NCI-H2029 (cell line): ENCODE data around the gene SLC2A9.
A peak's percentile ranks its signal among the peaks of the same experiment; 100 is the strongest.

ENCODE experiments used
- DNase-seq: peaks from one replicate; lab custom pipeline; 2025; lab: John Stamatoyannopoulos, UW

SLC2A9 gene

DNA sequence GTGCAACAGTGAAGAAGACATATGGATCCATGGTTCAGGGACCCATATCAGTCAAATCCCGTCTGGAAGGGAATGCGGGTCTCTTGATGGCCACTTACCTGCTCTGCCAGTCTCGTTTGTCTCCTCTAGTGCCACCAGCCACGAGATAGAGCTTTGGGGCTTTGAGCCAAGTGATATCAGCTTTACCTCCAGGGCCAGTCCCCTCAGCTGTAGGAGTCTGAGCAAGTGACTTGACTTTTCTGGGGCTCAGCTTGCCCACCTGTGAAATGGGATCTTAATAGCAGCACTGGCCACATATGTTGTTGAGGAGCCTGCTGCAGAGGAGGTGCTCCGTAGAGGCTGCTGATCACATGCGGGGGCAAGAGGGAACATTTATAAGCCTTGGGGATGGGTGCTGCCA, 1.2 kb downstream of the SLC2A9 start:
- DNase-seq, result peak; percentile 19

DNA sequence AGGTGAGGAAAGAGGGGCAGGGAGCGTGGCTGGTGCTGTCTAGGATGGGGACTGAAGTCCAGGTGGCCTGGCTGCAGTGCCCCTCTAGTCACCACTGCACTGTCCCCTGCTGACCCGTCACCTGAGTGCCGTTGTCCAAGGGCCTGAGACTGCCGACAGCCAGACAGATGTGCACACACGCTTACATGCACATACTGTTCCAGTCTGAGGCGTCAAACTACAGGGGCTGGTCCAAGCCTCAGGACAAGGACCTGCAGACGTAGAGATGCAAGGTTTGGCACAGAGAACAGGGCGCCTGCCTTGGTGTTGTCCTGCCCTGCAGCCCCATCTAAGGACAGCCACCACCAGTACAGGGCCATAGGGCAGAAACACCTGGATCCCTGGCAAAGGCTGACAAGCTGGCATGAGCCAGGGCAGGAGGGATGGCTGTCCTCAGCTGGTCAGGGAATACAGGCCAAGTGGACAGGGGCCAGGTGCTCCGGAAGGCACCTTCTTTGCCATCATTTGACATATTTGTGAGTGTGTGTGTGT, 1.7 kb downstream of the SLC2A9 start:
- DNase-seq, result no peak

- peak; percentile 94 for DNase-seq
Observed at GRCh38 chr4:10018818-10019461, 2.4 kb downstream of the SLC2A9 start.

DNA sequence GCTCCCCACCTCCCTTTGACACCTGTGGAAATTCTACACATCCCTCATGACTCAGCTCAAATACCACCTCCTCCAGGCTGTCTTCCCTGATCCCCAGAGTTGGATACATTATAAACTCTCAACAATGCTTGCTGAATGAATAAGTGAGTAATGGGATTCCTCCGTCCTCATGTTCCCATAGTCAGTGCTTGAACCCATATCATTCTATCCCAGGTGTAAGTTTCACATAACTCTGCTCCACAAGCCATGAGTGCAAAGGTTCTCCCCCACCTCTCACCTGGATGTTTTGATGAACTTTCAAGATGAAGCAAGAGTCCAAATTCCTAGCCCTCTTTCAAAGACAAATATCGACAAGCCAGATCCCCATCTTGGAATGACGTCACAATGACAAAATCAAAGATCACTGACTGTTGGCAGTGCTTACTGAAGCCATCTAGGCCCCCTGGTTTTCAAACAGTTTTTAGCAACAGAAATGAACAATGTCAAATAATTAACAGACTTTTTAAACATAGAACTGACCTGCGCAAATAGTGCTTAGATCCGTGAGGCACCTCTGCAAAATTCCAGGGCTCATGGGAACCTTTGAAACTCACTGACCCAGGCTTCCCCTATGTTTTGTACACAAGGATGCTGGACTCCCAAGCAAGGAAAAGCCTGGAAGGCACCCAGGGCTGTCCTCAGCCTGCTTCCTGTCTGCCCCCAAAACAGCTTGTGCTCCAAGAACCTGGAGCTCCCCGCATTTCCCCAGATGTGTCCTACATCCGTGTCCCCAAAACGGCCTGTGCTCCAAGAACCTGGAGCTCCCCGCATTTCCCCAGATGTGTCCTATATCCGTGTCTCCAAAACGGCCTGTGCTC, 4.0 kb downstream of the SLC2A9 start:
- no peak for DNase-seq

DNA sequence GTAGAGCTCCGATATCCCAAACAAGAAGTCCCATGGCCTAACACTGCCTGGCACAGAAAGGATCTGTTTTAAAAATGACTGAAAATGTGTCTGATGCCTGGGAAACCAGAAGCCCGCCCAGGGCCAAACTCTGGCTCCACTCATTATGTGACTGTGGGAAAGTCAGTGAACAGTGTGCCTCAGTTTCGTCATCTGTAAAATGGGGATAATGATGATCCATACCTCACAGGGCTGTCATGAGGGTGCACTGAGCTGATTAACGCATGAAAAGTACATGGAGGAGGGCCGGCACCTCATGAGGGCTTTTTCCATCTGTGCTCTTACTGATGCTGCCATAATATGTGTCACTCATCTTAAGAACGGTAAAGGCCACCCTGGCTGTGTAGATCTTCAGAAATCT, 5.1 kb downstream of the SLC2A9 start:
- no peak for DNase-seq

DNA sequence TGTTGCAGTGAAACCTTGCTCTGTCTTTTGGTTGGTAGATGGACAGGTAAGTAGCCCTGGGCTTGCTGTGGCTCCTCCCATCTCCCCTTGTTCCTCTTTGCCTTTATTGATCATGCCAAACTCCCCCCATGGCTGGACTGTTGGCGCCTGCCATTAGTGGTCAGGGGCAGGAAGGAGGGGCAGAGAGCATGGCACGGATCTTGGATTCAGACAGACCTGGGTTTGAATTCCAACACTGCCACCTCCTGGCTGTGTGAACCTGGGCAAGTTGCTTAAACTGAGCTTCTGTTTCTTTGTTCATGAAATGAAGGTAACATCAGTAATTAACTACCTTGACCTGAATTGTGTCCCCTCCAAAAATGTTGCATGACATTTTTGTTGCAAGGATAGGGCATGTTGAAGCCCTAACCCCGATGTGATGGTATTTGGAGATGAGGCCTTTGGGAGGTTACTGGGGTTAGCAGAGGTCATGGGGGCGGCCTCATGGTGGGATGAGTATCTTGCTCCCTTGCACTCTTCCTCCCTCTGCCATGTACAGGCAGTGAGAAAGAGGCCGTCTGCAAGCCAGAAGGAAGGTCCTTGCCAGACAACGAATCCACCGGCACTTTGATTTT, 6.0 kb downstream of the SLC2A9 start:
- DNase-seq, result peak; percentile 30

GRCh38 chr4:10013722-10014121, 7.6 kb downstream of the SLC2A9 start:
- peak; percentile 17 for DNase-seq

DNA sequence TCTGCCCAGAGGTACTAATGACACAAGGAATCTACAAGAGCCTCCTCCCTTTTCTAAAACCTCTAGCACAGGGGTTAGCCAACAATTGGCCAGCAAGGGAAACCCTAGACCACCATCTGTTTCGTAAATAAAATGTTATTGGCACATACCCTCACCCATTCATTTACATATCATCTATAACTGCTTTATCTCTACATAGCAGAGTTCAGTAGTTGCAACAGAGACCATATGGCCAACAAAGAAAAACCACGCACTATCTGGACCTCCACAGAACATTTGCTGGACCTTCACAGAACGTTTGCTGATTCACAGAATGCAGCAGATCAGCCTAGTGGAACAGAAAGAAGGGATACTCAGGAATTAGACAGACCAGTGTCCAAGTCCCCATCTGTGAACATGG, 9.4 kb downstream of the SLC2A9 start:
- DNase-seq, result no peak

DNA sequence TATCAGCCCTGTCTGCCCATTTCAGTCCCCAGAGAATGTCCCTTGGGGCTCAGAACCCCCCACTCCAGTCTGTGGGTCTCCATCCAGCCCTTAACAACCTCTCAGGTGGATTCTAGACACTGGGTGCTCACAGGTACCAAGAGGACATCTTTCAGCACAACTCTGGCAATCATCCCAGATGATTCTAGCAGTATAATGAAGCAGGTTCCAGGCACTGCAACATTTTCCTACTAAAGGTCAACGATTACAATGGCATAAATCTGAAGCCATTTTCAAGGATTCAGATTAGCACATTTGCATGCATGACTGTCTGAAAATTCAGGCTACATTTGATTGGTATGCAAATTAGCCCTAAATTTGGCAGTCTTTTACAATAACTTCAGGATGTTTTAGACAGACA, 10.0 kb downstream of the SLC2A9 start:
- DNase-seq, result peak; percentile 26

DNA sequence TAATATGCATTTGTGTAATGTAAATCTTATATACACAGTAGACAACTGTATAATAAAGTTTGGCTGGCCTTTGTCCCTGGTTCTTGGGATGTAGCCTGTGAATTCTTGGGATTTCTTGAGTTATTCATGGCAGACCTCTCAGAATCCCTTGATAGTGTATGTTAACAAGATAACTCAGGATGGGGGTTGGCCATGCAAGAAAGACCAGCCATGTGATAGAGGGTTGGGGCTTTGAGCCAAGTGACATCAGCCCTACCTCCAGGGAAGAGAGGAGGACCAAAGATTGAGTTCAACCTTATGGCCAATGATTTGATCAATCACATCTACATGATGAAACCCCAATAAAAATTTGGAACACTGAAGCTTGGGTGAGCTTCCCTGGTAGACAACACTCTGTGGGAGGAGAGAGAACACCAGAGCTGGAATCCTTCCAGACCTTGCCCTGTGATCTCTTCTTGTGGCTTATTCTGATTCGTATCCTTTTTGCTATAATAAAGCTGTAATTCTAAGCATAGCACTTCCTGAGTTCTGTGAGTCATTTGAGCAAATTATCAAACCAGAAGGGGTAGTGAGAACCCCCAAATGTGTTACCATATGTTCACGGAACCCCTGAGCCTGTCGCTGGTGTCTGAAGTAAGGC, 11.3 kb downstream of the SLC2A9 start:
- DNase-seq, result no peak

DNA sequence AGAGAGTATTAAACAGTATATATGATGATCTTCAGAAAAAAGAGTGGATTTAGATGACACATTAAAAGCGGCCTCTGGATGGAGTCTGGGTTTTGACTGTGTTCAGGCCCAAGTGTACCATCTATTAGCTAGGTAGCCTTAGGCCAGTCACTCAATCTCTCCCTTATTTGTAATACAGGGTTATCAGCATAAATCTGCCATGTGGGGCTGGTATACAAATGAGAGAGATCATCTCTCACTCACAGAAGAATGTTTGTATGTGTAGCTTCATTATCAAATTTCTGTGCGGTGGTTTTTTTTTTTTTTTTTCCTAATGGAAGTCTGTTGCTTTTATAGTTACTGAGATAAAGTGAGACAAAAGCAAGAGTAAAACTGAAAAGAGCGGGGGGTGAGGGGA, 12.7 kb downstream of the SLC2A9 start:
- no peak for DNase-seq

- DNase-seq, result no peak
Observed at GRCh38 chr4:10007793-10008608, 13.3 kb downstream of the SLC2A9 start.

GRCh38 chr4:10007436-10007740, 13.9 kb downstream of the SLC2A9 start:
- DNase-seq, result no peak

DNA sequence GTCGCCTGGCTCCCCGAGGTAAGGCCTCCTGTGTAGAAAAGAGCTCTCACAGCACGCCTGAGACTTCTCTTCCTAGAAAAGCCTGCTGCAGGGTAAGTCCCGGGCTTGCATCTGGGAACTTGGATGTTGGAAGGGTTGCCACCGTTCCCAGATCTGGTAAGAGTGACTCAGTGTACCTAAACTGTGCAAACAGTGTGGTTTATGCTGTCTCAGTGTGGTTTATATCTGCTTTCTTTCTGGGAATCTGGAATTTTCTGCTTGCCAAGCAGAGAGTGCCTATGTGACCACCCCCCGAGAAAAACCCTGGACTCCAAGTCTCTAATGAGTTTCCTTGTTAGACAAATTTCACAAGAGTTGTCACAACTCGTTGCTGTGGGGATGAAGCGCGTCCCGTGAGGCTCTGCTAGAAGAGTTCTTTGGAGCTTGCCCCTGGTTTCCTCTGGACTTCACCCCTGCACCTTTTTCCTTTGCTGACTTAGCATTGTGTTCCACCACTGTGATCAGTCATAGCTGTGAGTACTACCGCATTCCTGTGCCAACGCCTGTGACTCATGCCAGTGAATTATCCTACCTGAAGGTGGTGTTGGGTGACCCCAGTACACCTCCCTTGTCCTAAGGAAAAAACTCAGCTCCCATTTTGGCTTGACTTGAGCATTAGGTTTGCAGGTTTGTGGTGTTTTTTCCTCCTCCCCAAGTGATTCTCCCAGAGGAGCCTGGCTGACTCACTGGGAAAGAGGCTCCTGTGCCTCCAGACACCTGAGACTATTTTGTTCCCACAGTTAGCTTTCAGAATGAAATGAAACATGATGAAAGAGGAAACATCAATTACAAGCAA, 14.5 kb downstream of the SLC2A9 start:
- DNase-seq, result peak; percentile 59

- DNase-seq, result peak; percentile 88
Observed at GRCh38 chr4:10006231-10006600, 15.1 kb downstream of the SLC2A9 start.

DNA sequence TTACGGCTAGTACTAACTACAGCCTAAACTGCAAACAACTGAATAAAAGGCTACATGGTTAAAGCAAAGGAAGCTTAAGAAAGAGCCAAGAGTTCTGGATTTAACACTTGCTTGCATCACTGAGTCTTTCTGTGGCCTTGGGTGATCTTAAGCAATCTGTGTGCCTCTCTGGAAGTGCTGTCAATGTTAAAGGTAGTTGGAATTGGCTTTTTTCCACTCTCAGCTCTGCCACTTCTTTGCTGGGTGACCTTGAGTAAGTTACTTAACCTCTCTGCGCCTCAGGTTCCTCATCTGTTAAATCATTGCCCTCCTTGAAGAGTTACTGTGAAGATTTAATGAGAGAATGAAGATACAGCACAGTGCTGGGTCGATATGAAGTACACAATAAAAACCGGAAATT, 15.7 kb downstream of the SLC2A9 start:
- no peak for DNase-seq

DNA sequence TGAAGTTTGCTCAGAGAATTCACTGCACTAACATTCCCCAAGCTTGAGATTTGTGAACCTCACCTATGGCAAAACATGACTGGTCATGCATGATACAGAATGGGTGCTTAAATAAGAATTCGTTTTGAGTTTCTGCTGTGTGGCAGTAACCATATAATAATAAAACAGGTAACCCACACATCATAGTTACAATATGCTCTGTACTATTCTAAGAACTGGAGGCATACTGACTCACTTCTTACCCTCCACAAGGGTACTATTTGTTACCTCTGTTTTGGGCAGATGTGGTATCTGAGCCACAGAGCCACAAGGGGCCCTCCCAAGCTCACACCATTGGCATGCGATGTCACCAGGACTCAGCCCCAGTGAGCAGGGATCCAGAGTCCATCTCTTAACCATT, 17.6 kb downstream of the SLC2A9 start:
- no peak for DNase-seq

- DNase-seq, result no peak
Observed at GRCh38 chr4:10002278-10002677, 19.0 kb downstream of the SLC2A9 start.

DNA sequence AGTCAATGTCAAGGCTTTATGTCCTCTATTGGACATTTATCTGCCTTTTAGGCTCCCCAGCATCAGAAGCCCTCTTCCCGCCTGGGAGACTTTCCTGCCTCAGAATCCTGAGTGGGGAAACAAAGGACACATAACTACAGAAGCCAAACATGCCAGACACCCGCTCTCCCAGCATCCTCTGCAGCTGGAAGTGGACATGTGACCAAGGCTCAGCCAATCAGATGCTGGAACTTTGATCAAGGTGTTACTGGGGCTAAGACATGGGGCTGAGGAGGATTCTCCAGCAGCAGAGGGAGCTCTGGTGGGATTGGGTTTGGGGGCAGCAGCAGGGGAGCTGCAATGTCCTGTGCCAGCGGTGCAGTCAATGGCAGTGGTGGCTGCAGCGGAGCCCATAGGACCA, 19.5 kb downstream of the SLC2A9 start:
- DNase-seq, result no peak

DNA sequence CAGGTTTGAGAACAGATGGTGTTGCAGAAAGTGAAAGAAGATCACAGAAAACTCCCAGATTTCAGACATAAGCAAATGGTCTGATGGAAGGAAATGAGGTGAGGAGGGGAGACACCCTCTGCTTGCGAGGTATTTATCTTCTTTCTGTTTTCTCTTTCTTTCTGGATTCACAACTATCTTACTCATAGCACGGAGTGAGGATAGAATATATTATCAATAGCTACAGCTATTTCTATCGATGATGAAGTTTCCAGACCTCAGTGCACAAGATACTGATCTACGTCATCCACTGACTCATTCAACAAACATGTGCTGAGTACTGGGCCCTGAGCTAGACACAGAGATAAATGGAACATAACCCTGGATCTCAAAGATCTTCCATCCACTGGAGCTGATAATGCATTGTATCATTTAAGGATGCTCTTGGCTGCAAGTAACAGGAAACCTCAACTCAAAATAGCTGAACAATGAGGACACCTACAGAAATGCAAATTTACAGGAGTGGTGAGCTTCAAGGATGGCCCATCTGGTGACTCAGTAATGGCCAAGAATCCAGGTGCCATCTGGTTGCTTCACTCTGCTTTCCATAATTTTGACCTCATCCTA, 21.2 kb downstream of the SLC2A9 start:
- no peak for DNase-seq

DNA sequence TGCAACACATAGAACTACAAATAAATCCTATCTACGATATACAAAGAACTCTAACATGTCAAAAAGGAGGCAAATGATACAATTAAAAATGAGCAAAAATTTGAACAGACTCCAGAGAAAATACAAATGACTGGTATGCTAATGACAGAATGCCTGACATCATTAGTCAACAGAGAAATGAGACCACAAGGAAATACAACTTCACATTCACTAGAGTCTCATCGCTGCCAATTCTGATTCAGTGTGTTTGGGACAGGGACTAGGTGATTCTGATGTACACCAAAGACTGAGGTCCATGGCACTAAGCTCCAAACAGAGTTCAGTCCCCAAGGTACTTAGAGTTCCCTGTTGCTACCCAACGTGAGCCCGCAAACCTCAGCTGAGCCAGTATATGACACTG, 23.4 kb downstream of the SLC2A9 start:
- DNase-seq, result no peak
